Mesendoderm (in vitro differentiated cells): ENCODE data around the gene AAMP.

ENCODE experiments used
- DNase-seq: peaks from one replicate; pipeline ENCODE4 v3.0.0; 2013
- H2AK5ac ChIP-seq: 2 replicates; pipeline ENCODE4 v1.6.1; 2013; ENCODE audit warnings: low read length, inconsistent platforms
- H2BK120ac ChIP-seq: 2 replicates; pipeline ENCODE4 v1.6.1; 2013; ENCODE audit warnings: low read depth, mild to moderate bottlenecking, low read length, moderate library complexity, mixed read lengths
- H2BK15ac ChIP-seq: replicated peaks from 2 replicates; pipeline ENCODE4 v1.6.1; 2013; ENCODE audit warnings: low read depth, mild to moderate bottlenecking, moderate library complexity
- H2BK5ac ChIP-seq: 2 replicates; pipeline ENCODE4 v1.6.1; 2013; ENCODE audit warnings: low read length, inconsistent platforms
- H3K18ac ChIP-seq: 2 replicates; pipeline ENCODE4 v1.6.1; 2013; ENCODE audit warnings: mild to moderate bottlenecking, low read length, mixed read lengths
- H3K23ac ChIP-seq: one replicate; pipeline ENCODE4 v1.6.1; 2013; ENCODE audit warnings: low read length
- H3K27ac ChIP-seq: 2 replicates; pipeline ENCODE4 v1.5.1; 2013; ENCODE audit warnings: low read depth, mild to moderate bottlenecking, inconsistent platforms, low read length, moderate library complexity
- H3K27me3 ChIP-seq: 2 replicates; pipeline ENCODE4 v1.6.1; 2013; ENCODE audit warnings: low read length, control low read depth, mild to moderate bottlenecking, inconsistent platforms; ENCODE audit not compliant: insufficient read depth, poor library complexity
- H3K36me3 ChIP-seq: 2 replicates; pipeline ENCODE4 v1.6.1; 2013; ENCODE audit warnings: low read length, inconsistent platforms; ENCODE audit not compliant: control insufficient read depth, insufficient read depth
- H3K4ac ChIP-seq: one replicate; pipeline ENCODE4 v1.6.1; 2013; ENCODE audit warnings: low read depth, mild to moderate bottlenecking, low read length, moderate library complexity
- H3K4me1 ChIP-seq: 2 replicates; pipeline ENCODE4 v1.6.1; 2013; ENCODE audit warnings: low read depth, low read length, inconsistent platforms; ENCODE audit not compliant: control insufficient read depth
- H3K4me2 ChIP-seq: 2 replicates; pipeline ENCODE4 v1.6.1; 2013; ENCODE audit warnings: low read length
- H3K4me3 ChIP-seq: 2 replicates; pipeline ENCODE4 v1.5.1; 2013; ENCODE audit warnings: mild to moderate bottlenecking, low read length
- H3K56ac ChIP-seq: one replicate; pipeline ENCODE4 v1.6.1; 2013; ENCODE audit warnings: low read length
- H3K79me1 ChIP-seq: 2 replicates; pipeline ENCODE4 v1.6.1; 2013; ENCODE audit warnings: low read length, inconsistent platforms
- H3K79me2 ChIP-seq: 2 replicates; pipeline ENCODE4 v1.6.1; 2013; ENCODE audit warnings: mild to moderate bottlenecking, low read length; ENCODE audit not compliant: control insufficient read depth, insufficient read depth
- H3K9ac ChIP-seq: 2 replicates; pipeline ENCODE4 v1.6.1; 2013; ENCODE audit warnings: low read length, inconsistent platforms
- H4K5ac ChIP-seq: one replicate; pipeline ENCODE4 v1.6.1; 2013; ENCODE audit warnings: low read length
- H4K8ac ChIP-seq: one replicate; pipeline ENCODE4 v1.6.1; 2013; ENCODE audit warnings: low read depth, mild to moderate bottlenecking, control low read depth, low read length, moderate library complexity
- WGBS: extraction: QIAGEN DNeasy Blood & Tissue Kit; methylation state at CpG from one replicate; pipeline ENCODE4 v1.1.7; 2013; ENCODE audit warnings: low lambda C conversion rate, missing lambda C conversion rate; ENCODE audit not compliant: insufficient coverage; ENCODE audit errors: extremely low coverage; 5-methylcytosine and 5-hydroxymethylcytosine counted together

Gene AAMP

GRCh38 chr2:218265626-218266025 lies 4.3 kb downstream of the AAMP start:
- Histone ChIP-seq H3K4ac (no peak overlapping the region), H3K4me1 (no peaks in the 10 kb centered on the region), H3K4me2 (no peak overlapping the region), H2BK120ac (no peak overlapping the region), H2AK5ac (no peak overlapping the region), H4K8ac (no peak overlapping the region), H3K79me1 (peaks cover 7% of the 10 kb centered on the region), H3K9ac (no peak overlapping the region), H3K36me3 (peaks cover 3% of the 10 kb centered on the region), H3K56ac (no peak overlapping the region), H2BK5ac (no peak overlapping the region), H3K4me3 (no peak overlapping the region), H3K27me3 (no peaks in the 10 kb centered on the region), H4K5ac (no peak overlapping the region), H3K18ac (no peak overlapping the region), H3K23ac (no peak overlapping the region), H3K27ac (no peak overlapping the region), H3K79me2 (peaks cover 9% of the 10 kb centered on the region), H2BK15ac (no peak overlapping the region)
- DNase-seq: no peak
- WGBS: no CpG with 5 or more reads among the region's 8 CpGs

- Histone ChIP-seq H3K79me1 (peaks cover 7% of the 10 kb centered on the region), H2BK120ac (no peak overlapping the region), H3K23ac (no peak overlapping the region), H4K8ac (no peak overlapping the region), H3K79me2 (peaks cover 9% of the 10 kb centered on the region), H3K27me3 (no peaks in the 10 kb centered on the region), H2BK15ac (no peak overlapping the region), H3K9ac (no peak overlapping the region), H3K4me2 (no peak overlapping the region), H3K4me1 (no peaks in the 10 kb centered on the region), H2AK5ac (no peak overlapping the region), H4K5ac (no peak overlapping the region), H3K56ac (no peak overlapping the region), H3K4ac (no peak overlapping the region), H3K4me3 (no peak overlapping the region), H2BK5ac (no peak overlapping the region), H3K27ac (no peak overlapping the region), H3K18ac (no peak overlapping the region), H3K36me3 (peaks cover 3% of the 10 kb centered on the region)
- no CpG with 5 or more reads among the region's 22 CpGs for WGBS
- no peak for DNase-seq
Measured at GRCh38 chr2:218264773-218265561, 5.0 kb downstream of the AAMP start.

- Histone ChIP-seq H3K36me3 (peaks cover 3% of the 10 kb centered on the region), H3K79me1 (peaks cover under 1% of the 10 kb centered on the region), H3K4ac (no peak overlapping the region), H3K4me1 (no peaks in the 10 kb centered on the region), H3K9ac (no peak overlapping the region), H3K27ac (no peak overlapping the region), H4K8ac (no peak overlapping the region), H3K23ac (no peak overlapping the region), H3K56ac (no peak overlapping the region), H3K79me2 (peaks cover 1% of the 10 kb centered on the region), H3K18ac (no peak overlapping the region), H2BK15ac (no peak overlapping the region), H3K4me2 (no peak overlapping the region), H3K27me3 (no peaks in the 10 kb centered on the region), H3K4me3 (no peak overlapping the region), H2BK120ac (no peak overlapping the region), H2BK5ac (no peak overlapping the region), H2AK5ac (no peak overlapping the region), H4K5ac (no peak overlapping the region)
- whole genome bisulfite sequencing: no CpG with 5 or more reads among the region's 17 CpGs
- DNase-seq: no peak
Measured at GRCh38 chr2:218263817-218264641, 5.9 kb downstream of the AAMP start.

- Histone ChIP-seq H3K4ac (no peak overlapping the region), H4K8ac (no peak overlapping the region), H3K27ac (no peak overlapping the region), H3K4me2 (no peak overlapping the region), H3K36me3 (peaks cover 3% of the 10 kb centered on the region), H2BK15ac (no peak overlapping the region), H3K27me3 (no peaks in the 10 kb centered on the region), H2BK120ac (no peak overlapping the region), H3K23ac (no peak overlapping the region), H3K18ac (no peak overlapping the region), H2BK5ac (no peak overlapping the region), H3K4me3 (no peak overlapping the region), H2AK5ac (no peak overlapping the region), H3K4me1 (no peaks in the 10 kb centered on the region), H3K79me1 (no peaks in the 10 kb centered on the region), H4K5ac (no peak overlapping the region), H3K79me2 (no peaks in the 10 kb centered on the region), H3K9ac (no peak overlapping the region), H3K56ac (no peak overlapping the region)
- no peak for DNase-seq
- no CpG with 5 or more reads among the region's 39 CpGs for WGBS
Measured at GRCh38 chr2:218262631-218263586, 7.0 kb downstream of the AAMP start.

- H2BK120ac ChIP-seq: no peak overlapping the region
- no peaks in the 10 kb centered on the region for H3K27me3 ChIP-seq
- H3K56ac ChIP-seq: no peak overlapping the region
- no peak overlapping the region for H3K23ac ChIP-seq
- H3K79me1 ChIP-seq: no peaks in the 10 kb centered on the region
- no peak overlapping the region for H3K18ac ChIP-seq
- DNase-seq: no peak
- no peak overlapping the region for H2BK15ac ChIP-seq
- peaks cover 3% of the 10 kb centered on the region for H3K36me3 ChIP-seq
- no peaks in the 10 kb centered on the region for H3K79me2 ChIP-seq
- H3K4me3 ChIP-seq: no peak overlapping the region
- H4K8ac ChIP-seq: no peak overlapping the region
- H3K9ac ChIP-seq: no peak overlapping the region
- no peak overlapping the region for H3K4ac ChIP-seq
- no peak overlapping the region for H2AK5ac ChIP-seq
- H3K4me2 ChIP-seq: no peak overlapping the region
- no CpG with 5 or more reads among the region's 6 CpGs for WGBS
- no peak overlapping the region for H4K5ac ChIP-seq
- no peak overlapping the region for H3K27ac ChIP-seq
- H2BK5ac ChIP-seq: no peak overlapping the region
- no peaks in the 10 kb centered on the region for H3K4me1 ChIP-seq
Measured at GRCh38 chr2:218262237-218262600, 7.7 kb downstream of the AAMP start.
